Colonic mucosa (tissue), 4 donors: ENCODE measurements around the gene PTPRN2. TPM values are rescaled to one million over a fixed set of nuclear protein-coding genes. Genes with fewer than 3 reads are reported as not detected.
"Not testable (repeated sequence)": the region's sequence is repeated elsewhere in the genome, so short reads cannot be mapped to it uniquely, and the experiment has no call there.

ENCODE experiments used
- DNase-seq: peaks from one replicate; pipeline ENCODE4 v3.0.0-alpha.2; 2020
- H3K27ac ChIP-seq: fragments of 200-600 bp; one replicate; pipeline ENCODE4 v1.8.0; 2021
- H3K27me3 ChIP-seq: fragments of 200-600 bp; one replicate; pipeline ENCODE4 v1.8.0; 2021
- H3K36me3 ChIP-seq: fragments of 200-600 bp; one replicate; pipeline ENCODE4 v1.8.0; 2021
- H3K4me1 ChIP-seq: fragments of 200-600 bp; one replicate; pipeline ENCODE4 v1.8.0; 2021; ENCODE audit warnings: mild to moderate bottlenecking
- H3K4me3 ChIP-seq: fragments of 200-600 bp; one replicate; pipeline ENCODE4 v1.8.0; 2021
- H3K9ac ChIP-seq, 2 donors: one replicate each; pipeline ENCODE4 v1.7.0; 2013; ENCODE audit warnings: control low read depth in 2 of 2, low read depth in 2 of 2, low read length in 2 of 2
- H3K9me3 ChIP-seq: fragments of 200-600 bp; one replicate; pipeline ENCODE4 v1.8.0; 2021
- CTCF ChIP-seq: fragments of 200-600 bp; IDR thresholded peaks from one replicate; pipeline ENCODE4 v1.8.0; 2022; ENCODE audit warnings: antibody characterized with exemption, mild to moderate bottlenecking
- intact Hi-C: fragments of 100-400 bp; cut with DNase I; formaldehyde crosslinking; loops from one replicate; pipeline ENCODE4 v1.14.1; 2022
- total RNA-seq, 2 donors: library from RNA; stranded (reverse); fragmentation: NEBNext Ultra II Directional in 1 of 2; extraction: Animal tissue kit (Norgen Biotek cat#: 25700) in 1 of 2; gene quantifications; one replicate each; pipeline ENCODE4 v1.2.1, GENCODE V29; 2021
- donor health status: healthy.
- donor health status: DM: no; HTN: no; CAD: no.
- donor health status: DM: no; HTN: no; CAD: no.

The PTPRN2 gene
- total RNA-seq, 2 donors from 2014 or later, result 14.7 to 21.6 TPM

GRCh38 chr7:157593541-157593940 lies 994.1 kb downstream of the PTPRN2 start:
- TF ChIP-seq CTCF, result no peak
- no peak overlapping the region for H3K9ac ChIP-seq
- no peaks in the 10 kb centered on the region for H3K27me3 ChIP-seq
- intact Hi-C loops, result no loop called here
- no peak for DNase-seq
- no peaks in the 10 kb centered on the region for H3K4me1 ChIP-seq
- no peak overlapping the region for H3K27ac ChIP-seq
- no peak overlapping the region for H3K4me3 ChIP-seq
- H3K9me3 ChIP-seq, result no peaks in the 10 kb centered on the region
- H3K36me3 ChIP-seq, result no peaks in the 10 kb centered on the region

- H3K27me3 ChIP-seq, intact Hi-C loops, H3K9ac ChIP-seq, H3K4me1 ChIP-seq, H3K27ac ChIP-seq, H3K36me3 ChIP-seq, H3K4me3 ChIP-seq, H3K9me3 ChIP-seq, DNase-seq: not testable (repeated sequence)
Measured at GRCh38 chr7:157592636-157593320, 994.8 kb downstream of the PTPRN2 start.

DNA sequence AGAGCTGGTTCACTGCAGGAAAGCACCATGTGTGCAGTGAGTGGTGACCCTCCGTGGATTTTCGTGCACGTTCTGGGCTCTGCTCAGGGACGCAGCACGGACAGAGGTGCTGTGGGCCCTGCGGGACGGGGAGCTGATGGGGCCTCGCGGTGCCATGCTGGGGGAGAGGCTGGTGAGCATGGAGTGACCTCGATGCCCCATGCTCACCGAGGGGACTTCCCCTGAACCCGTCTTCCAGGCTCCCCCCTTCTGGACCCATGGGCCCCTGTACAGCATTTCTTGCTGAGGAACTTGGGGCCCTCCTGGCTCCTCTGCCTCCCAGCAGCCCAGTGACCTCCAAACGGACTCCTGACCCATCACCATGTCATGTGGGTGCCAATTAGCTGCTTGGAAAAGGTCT lies 997.1 kb downstream of the PTPRN2 start:
- Histone ChIP-seq H3K4me1 (no peaks in the 10 kb centered on the region), H3K27ac (no peak overlapping the region), H3K36me3 (no peaks in the 10 kb centered on the region), H3K9ac (no peak overlapping the region), H3K4me3 (no peak overlapping the region), H3K27me3 (no peaks in the 10 kb centered on the region), H3K9me3 (no peaks in the 10 kb centered on the region)
- no peak for TF ChIP-seq CTCF
- no peak for DNase-seq
- intact Hi-C loops, result no loop called here

GRCh38 chr7:157589680-157590079 lies 997.9 kb downstream of the PTPRN2 start:
- no peaks in the 10 kb centered on the region for H3K27me3 ChIP-seq
- no peak for TF ChIP-seq CTCF
- H3K9ac ChIP-seq, result no peak overlapping the region
- H3K27ac ChIP-seq, result no peak overlapping the region
- H3K4me1 ChIP-seq, result no peaks in the 10 kb centered on the region
- no peak overlapping the region for H3K4me3 ChIP-seq
- H3K36me3 ChIP-seq, result no peaks in the 10 kb centered on the region
- no peak for DNase-seq
- intact Hi-C loops, result no loop called here
- H3K9me3 ChIP-seq, result no peaks in the 10 kb centered on the region

GRCh38 chr7:157587805-157588560 lies 999.6 kb downstream of the PTPRN2 start:
- TF ChIP-seq CTCF, result no peak
- H3K36me3 ChIP-seq, result no peaks in the 10 kb centered on the region
- no peaks in the 10 kb centered on the region for H3K9me3 ChIP-seq
- H3K4me3 ChIP-seq, result no peak overlapping the region
- no peaks in the 10 kb centered on the region for H3K27me3 ChIP-seq
- no peak overlapping the region for H3K27ac ChIP-seq
- no peak overlapping the region for H3K9ac ChIP-seq
- intact Hi-C loops, result no loop called here
- no peaks in the 10 kb centered on the region for H3K4me1 ChIP-seq
- DNase-seq, result no peak
